Activated CD4-positive, alpha-beta T cell treated with anti-CD3 and anti-CD28 coated beads, Interleukin-2, amount 50 U/mL, for 1 hour (primary cell): Measurements from ENCODE around the gene VAV2.
"Not testable (repeated sequence)": the region's sequence is repeated elsewhere in the genome, so short reads cannot be mapped to it uniquely, and the experiment has no call there.

Experiments used
- DNase-seq: peaks from one replicate; pipeline ENCODE4 v3.0.0-alpha.2; 2020

Gene VAV2

DNA sequence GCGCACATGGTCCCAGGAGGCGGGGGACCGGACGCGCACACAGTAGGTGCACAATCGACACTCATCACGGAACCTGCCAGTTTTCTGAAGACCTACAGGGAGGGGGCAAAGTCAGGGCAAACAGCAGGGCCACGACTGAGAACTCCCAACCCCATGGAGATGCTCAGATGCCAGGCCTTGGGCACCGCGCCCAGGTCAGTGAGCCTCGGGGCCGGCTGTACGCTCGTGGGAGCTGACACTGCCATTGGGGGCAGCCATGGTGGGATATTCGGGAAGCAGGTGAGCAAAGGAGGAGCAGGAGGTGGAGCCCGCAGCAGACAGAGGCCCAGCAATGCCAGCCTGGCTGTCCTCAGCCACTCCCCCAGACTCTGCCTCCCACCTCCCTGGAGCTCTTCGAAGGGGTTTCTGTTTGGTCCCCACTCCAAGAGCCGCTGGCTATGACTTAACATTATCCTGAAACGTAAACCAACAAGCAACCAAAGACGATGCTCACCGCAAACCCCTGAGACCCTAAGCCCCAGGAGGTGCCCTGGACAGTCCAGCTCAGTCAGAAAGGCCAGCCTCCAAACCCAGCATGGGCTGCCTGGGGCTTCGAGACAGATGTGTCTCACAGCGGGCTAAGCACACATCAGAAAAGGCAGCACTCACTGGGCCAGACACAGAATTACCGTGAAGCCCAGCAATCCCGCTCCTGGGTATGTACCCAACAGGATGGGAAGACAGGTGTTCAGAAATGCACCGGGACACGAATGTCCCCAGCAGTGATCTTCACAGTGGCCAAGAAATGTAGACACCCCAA, 78.4 kb downstream of the VAV2 start:
- DNase-seq, result no peak

DNA sequence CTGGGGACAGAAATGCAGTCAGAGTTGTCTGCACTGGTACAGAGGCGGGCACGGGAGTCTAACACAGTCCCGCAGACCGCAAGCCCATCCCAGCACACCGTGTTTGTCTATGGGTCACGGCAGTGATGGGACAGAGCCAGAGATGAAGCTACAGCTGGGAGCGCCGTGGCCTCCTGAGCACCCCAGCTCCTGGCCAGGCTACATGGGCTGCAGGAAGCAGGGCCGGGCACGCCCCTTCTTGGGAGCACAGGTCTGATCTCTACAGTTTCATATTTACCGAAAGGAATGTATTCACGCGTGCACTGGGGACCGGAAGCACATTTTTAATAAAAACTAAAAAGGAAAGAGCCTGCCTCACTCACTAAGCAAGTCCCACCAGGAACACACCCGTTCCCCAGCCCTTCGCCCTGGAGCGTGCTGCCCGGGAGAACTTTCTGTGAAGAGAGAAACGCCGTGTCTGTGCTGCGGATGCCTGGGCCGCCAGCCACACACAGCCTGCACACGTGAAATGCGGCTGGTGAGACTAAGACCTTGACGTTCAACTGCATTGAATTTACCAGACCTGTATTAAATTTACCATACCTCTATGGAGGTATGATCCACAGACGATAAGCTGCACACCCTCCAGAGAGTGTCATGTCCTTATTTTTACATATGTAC, 81.1 kb downstream of the VAV2 start:
- no peak for DNase-seq

DNA sequence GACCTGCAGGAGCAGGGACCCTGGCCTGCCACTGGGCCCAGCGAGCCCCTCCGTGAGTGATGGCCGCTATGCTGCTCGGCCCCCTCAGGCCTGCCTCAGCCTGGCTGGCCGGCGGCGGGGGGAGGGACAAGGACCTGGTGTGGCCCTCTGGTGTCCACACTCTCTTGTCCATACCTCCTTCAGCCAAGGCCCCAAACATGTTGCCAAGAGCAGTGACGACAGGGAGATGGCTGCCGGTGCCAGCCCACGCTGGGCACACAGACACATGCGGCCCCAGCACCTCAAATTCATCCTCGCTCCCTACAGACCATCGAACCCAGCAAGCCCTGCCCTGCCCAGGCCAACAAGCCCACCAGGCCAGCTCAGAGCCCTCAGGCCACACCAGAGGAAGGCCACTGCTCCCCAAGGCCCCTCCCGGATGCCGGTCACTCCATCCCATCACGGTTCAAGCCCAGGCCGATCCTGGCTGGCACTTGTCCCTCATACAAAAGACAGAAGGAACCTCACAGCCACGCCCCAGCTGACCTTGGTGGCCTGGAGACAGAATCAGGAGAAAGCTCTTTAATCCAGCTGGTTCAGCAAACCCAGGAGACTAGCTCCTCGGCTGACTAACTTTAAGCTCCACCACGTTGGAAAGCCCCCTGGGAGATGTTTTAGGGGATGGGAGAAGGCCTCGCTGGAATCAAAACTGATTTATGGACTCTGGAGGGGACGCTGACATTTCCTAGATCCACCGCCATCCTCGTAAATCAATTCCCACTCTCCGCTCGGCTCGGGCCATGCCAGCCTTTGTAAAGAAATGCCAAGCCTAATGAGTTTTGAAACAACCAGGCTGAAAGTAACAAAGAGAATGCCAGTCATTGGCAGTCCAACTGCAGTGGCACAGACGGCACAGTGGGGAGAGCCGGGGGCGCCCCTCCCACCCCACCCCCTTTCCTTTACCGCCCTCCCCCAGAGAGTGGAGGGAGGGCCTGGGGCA, 84.9 kb downstream of the VAV2 start:
- DNase-seq, result no peak

DNA sequence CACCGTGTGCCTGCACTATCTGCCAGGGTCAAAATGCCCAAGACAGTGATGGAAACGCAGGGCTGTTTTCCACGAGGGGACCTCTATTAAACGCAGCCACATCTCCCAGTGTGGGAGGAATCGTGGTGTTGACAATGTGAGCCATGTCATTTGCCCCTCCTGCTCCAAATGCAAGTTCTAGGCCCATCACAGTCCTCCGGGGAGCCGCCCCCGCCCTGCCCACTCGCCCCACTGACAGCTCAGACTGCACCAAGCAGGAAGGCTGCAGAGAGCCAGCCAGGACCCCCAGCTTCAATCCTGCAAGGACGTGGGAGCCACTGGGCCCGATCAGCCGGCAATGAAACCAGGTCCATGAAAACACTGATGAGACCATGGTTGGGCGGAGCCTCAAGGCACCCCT, 85.9 kb downstream of the VAV2 start:
- DNase-seq, result no peak

DNA sequence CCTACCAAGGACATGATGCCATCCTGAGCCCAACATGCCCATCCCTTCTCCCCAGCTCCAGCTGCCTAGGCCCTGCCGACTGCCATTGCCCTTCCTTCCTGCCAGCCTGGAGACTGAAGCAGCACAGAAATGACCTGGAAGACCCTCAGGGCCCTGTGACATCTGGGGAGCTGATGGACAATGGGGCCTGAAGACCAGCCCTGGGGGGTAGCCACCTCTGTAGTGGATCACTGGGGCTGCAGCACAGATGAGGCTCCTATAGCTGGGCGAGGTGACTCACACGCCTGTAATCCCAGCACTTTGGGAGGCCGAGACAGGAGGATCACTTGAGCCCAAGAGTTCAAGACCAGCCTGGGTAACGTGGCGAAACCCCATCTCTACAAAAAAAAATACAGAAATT, 86.6 kb downstream of the VAV2 start:
- no peak for DNase-seq

DNA sequence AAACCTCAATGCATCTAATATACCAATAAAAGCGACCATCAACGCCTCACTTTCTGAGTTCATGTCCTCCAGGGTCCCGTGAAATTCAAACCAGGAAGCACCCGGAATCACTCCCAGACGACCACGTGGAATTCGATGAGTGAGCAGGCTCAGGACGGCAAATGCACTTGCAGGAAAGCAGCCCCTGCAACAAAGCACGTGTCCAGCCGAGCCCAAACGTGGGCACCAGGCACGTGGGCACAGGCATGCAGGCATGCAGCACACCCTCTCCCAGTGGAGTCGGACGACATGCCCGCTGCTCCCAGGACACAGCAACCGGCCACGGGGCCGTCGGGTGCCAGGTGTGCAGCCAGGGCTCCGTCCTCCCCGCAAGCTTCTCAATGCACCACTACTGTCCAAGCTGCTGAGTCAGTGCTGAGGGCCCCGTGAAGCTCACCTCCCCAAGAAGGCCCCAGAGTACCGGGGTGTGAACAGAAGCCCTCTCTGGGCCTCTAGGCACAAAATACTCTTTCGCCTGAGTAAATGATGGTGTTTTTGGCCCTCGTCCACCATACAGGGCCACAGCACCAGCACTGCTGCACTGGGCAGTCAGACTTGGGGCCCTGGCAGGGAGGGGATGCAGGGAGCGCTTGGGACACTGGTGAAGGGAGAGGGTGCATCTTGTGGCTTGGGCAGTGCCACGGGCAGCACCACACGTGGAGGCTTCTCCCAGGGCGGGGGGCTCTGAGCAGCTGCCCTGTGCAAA, 87.6 kb downstream of the VAV2 start:
- DNase-seq, result no peak

DNA sequence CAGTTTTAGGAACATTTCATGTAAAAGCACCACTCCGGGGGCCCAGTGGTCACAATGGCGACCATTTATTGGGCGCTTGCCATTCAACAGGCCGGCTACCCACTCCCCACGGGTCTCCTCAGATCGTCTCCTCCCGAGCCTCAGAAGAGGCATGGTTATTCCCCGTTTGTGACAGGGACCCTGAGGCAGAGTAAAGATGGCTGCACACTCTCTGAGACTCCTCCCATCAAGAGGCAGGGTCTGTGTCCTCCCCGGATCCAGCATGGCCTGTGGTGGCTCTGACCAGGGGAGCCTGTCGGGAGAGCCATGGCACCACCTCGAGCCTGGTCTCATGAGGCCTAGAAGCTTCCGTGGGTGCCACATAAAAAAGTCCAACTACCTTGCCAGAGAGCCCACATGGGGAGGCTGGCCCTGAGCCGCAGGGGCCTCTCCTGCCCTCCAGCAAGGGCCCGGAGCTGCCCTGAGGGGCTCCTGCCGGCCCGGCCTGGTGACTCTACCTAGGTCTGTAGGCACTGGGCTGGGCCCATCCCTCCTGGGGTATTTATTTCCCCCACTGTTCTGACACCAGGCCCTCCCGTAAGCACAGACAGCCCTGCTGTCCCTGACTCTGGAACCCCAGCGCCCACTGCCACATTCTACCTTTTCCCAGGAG, 90.8 kb downstream of the VAV2 start:
- DNase-seq, result no peak

DNA sequence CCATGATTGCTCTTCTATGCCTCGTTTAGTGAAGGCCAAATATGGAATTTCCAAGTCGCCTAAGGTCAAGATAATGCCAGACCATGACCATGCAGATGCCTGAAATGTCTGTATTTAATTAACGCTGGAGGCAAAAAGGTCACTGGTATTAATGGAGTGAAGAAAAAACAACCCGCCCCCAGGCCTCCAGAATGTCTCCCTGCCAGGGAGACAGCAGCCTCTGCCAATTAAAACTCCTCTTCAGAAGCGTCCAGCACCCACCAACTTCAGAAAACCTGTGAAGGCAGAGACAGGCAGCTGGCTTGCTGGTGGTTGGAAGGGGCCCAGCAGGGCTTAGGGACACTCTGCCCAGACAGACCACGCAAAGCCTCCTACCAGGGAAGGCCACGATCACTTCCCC, 94.4 kb downstream of the VAV2 start:
- DNase-seq, result no peak

DNA sequence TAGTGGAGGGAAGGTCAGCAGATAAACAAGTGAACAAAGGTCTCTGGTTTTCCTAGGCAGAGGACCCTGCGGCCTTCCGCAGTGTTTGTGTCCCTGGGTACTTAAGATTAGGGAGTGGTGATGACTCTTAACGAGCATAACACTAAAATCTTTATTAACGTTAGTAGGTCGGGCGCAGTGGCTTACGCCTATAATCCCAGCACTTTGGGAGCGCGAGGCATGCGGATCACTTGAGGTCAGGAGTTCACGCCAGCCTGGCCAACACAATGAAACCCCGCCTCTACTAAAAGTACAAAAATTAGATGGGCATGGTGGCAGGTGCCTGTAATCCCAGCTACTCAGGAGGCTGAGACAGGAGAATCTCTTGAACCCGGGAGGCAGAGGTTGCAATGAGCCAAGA, 96.1 kb downstream of the VAV2 start:
- not testable (repeated sequence) for DNase-seq

DNA sequence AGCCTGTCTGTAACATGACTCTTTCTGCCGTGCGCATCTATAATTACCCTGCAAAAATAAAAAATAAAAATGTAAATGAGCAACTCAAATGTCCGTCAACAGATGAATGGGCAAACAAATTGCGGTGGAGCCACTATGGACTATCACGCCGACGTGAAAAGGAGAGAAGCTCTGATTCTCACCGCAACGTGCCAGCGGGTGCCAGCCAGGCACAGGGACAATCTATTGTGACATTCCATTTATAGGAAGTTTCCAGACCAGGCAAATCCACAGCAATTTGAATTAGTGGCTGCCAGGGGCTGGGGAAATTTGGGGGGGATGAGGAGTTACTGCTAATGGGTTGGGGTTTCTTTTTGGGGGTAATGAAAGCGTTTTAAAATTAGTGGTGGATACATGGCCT, 96.8 kb downstream of the VAV2 start:
- DNase-seq, result no peak

DNA sequence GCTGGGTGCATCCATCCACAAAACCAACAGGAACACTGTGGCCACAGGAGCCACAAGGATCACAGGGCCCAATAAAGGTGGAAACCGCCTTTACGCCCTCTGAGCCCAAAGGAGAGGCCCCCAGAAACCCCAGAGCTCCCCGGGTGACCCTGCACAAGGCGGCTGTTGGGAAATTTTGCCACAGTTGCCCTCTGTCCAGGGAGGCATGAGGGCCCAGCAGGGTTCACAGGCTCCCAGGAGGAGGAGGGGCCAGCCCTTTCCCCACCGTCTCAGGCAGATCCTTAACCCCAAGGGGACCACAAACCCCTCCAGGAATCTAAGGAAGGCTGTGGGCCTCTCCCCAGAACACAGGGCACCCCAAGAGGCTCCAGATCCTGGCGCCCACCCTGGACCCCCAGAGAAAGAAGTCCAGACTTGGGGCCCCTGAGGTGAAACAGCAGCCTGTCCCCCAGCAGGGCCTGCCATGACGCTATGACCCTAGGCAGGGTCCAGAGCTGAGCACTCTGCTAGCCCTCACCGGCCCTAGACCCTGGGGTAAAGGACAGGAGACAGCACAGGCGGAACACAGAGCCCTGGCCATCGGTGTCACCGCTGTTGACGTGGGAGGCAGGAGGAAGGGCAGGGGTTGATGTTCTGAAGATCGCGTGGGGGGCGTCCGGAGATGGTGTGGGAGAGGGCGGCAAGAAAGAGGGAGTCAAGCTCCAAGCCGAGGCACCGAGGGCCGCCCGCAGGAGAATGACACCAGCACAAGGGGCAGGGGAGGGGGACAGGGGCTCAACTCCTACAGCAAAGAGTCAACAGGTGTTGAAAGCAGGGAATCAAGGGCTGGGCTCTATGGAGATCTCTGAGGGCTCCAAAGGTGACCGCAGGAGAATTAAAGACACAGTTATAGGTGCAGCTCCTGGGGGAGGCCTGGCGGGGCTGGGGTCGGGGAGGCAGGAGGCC, 97.5 kb downstream of the VAV2 start:
- DNase-seq, result no peak

DNA sequence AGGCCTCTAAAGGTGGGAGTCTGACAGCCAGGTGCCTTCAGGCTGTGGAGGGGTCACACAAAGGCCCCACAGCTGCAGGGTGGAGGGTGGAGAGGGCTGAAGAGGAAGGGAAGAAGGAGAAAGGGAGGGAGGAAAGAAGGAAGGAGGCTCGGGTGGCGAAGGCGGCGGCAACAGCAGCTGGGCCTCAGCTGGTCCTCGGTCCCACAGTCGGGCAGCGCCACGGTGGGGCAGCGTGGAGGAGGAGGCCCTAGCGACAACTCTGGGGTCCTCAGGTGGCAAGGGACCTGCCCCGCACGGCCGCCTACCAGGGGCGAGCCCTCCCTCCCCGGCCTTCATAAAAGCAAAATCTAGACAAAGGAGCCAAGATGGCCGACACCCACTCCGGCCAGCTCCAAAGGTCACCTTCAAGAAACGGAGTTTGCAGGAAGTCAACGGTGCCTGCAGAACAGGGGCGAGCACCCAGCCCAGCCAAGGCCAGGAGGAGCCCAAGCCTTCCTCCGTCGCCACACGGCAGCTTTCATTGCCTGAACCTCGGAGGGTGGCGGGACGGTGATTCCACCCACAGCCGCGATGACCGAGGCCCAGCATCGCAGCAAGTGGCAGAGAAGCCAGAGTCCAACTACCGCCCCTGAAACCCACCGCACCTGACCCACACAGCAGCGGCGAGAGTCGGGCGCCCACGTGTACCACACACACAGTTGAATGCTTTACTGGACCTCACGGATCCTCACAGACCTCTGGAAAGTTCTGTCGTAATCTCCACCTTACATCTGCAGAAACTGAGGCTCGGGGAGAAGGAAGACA, 98.7 kb downstream of the VAV2 start:
- DNase-seq, result no peak

DNA sequence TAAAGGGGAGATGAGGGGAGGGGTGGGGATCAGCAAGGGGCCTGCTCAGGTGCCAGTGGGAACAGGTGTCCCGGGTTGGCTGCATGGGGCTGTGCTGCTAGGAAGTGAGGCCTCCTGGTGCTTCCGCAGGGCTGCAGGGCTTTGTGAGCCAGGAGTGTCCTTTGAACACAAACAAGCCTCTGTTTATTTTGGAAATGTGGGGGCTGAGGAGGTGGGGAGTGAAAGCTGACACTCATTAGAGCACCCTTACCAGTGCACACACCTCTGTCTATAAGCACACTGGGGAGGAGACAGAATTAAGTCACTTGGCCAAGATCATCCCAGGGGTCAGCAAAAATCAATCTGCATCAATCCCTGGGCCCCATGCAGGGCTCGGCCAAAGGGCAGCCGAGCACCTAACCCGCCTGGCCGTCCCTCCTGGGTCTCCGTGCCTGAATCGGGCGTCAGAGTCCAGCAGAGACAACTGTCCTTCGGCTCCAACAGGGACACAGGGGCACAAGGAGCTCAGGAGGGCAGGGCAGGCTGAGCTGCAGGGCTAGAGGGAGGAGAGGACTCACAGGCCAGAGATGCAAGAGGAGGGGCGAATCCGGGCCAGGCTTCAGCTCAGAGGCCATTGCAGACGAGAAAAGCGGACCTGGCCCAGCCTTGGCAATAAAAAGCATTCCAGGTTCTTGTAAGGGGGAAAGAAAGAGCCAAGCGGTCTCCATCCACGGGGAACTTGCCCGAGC, 99.8 kb downstream of the VAV2 start:
- no peak for DNase-seq

DNA sequence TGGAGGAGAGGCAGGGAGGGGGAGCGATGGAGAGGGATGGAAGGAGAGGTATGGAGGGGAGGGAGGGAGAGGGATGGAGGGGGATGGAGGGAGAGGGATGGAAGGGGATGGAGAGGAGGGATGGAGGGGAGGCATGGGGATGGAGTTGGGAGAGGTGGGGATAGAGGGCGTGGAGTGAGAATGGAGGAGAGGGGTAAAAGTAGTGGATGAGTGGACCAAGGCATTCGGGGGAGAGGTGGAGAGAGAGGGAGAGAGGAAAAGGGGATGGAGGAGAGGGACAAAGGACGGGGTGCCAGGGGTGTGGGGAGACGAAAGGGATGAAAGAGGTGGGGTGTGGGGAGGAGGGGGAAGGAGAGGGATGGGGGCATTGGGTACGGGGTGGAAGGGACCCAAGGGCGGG, 100.4 kb downstream of the VAV2 start:
- DNase-seq, result no peak

DNA sequence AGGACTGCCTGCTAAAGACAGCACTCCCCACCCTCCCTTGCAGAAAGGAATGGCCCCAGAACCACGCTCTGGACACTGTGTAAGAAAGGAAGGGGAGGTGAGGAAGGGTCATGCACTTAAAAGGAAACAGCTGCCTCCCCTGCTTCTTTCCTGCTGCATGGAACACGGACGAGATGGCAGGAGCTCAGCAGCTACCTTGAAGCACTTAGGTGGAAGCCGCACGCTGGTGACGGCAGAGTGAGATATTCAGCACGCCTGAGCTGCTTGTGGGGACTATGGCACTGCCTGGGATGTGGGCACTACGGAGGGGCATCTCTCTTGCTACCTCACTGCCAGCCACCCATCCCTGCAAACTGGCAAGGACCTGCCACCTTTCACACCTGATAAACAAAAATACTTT, 101.5 kb downstream of the VAV2 start:
- DNase-seq, result no peak

DNA sequence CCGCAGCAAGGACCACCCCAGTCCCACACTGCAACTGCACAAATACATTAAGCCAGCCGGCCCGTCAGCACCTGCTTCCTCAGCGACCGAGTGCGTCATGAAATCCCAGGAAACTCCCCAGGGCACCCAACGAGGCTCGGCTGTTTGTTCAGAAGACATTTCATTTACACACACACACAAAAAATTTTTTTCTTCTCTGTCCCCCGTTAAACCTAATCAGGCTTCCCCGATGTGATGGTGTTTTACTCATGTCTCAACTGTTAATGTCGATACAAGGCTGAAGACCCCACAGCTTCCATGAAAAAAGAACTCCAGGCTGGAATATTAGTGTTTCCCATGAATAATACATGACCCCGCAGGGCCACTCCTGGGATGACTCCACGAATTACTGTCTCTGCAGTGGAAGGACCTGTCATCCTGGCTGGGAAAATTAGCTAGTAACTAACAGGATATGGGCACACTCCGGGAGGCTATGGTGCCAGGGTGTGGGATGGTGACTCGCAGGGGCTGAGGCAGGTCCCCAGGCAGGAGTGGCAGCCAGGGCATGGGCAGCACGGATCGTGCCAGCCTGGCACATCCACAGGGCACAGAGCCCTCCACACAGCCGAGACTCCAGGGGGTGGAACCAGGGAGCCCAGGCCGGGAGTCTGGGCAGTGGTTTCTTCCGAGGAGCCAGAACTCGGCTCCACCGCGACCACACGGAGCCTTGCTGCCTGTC, 102.4 kb downstream of the VAV2 start:
- DNase-seq, result no peak

DNA sequence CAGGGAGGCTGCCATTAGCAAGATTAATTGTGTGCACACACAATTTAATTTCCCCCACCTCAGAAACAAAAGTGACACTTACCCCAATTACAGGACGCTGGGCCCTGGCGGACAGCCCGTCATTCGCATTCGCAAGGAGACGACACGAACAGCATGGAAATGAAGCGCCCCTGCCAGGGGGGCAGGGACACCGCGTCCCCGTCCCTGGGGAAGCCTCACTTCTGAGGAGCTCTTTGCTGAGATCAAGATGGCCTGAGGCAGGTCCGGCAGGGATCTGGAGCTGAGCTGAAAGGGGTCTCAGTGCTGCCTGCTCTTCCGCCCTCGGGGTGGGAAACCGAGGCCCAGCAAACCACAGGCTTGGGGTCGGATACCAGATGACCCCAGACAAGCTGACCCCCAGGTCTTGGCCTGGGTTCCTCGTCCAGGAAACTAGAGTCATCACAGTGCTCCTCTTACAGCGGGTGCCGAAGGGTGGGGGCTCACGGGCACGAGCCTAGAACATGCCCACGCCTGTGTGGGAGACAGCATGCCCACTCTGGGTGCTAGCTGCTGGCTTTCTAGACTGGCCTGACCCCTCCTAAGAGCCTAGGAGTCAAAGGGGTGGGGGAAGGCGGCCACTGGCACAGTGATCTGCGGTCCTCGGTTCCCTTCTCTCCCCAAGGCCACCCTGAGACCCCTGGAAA, 103.2 kb downstream of the VAV2 start:
- no peak for DNase-seq
